ENCODE measurements around the gene CTNNBL1. TPM values are rescaled to one million over a fixed set of nuclear protein-coding genes. Genes with fewer than 3 reads are reported as not detected.

The CTNNBL1 gene
- total RNA-seq, 4 donors from 2014 or later, result 24.2 to 34.9 (median 31.6) TPM

GRCh38 chr20:37725165-37725564, 31.3 kb downstream of the CTNNBL1 start:
- no peak for DNase-seq (ENCODE audit: low spot score)
- no peak for ATAC-seq (ENCODE audit: low FRiP score)
- TF ChIP-seq, protein P1, sequence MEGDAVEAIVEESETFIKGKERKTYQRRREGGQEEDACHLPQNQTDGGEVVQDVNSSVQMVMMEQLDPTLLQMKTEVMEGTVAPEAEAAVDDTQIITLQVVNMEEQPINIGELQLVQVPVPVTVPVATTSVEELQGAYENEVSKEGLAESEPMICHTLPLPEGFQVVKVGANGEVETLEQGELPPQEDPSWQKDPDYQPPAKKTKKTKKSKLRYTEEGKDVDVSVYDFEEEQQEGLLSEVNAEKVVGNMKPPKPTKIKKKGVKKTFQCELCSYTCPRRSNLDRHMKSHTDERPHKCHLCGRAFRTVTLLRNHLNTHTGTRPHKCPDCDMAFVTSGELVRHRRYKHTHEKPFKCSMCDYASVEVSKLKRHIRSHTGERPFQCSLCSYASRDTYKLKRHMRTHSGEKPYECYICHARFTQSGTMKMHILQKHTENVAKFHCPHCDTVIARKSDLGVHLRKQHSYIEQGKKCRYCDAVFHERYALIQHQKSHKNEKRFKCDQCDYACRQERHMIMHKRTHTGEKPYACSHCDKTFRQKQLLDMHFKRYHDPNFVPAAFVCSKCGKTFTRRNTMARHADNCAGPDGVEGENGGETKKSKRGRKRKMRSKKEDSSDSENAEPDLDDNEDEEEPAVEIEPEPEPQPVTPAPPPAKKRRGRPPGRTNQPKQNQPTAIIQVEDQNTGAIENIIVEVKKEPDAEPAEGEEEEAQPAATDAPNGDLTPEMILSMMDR (IDR thresholded peaks at IDR 0.05), result no peak

DNA sequence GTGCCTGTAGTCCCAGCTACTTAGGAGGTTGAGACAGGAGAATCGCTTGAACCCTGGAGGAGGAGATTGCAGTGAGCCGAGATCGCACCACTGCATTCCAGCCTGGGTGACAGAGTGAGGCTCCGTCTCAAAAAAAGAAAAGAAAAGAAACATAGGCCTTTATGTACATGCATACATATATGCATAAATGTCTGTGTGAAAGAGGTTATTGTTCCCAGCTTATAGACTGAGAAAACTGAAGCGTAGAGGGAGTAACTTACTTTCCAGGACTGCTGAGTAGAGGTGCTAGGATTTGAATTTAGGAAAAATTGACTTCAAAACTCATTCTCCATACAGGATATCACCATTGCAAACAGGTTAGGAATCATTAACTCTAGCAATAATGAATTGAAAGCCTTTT, 32.0 kb downstream of the CTNNBL1 start:
- DNase-seq (ENCODE audit: low spot score) (no peak), ATAC-seq (ENCODE audit: low FRiP score) (no peak)

DNA sequence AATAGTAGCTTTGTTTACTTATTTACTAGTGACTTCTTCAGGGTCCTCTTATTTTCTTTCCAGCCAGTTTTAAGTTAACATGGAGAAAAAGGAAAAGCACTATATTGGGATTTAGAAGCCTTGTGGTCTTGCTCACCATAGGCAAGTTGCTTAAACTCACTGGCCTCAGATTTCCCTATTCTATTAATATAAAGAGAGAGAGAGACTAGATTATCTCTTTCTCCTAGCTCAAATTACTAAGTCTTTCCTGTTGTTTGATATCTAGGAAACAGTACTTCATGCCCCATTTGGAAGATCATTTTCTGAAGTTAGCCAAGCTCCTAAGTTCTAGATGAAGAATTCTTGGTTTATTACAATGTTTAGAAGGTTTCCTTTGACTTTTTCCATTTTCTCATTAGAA, 32.5 kb downstream of the CTNNBL1 start:
- no peak for ATAC-seq (ENCODE audit: low FRiP score)
- no peak for DNase-seq (ENCODE audit: low spot score)
- TF ChIP-seq, protein P1 (IDR thresholded peaks at IDR 0.05), result no peak

More for the DNA sequence above, 32.0 kb downstream of the CTNNBL1 start:
- TF ChIP-seq, protein P1 (IDR thresholded peaks at IDR 0.05), result no peak

GRCh38 chr20:37726971-37727956, 33.4 kb downstream of the CTNNBL1 start:
- ATAC-seq (ENCODE audit: low FRiP score) (no peak), DNase-seq (ENCODE audit: low spot score) (no peak)
- TF ChIP-seq, protein P1 (IDR thresholded peaks at IDR 0.05), result no peak

DNA sequence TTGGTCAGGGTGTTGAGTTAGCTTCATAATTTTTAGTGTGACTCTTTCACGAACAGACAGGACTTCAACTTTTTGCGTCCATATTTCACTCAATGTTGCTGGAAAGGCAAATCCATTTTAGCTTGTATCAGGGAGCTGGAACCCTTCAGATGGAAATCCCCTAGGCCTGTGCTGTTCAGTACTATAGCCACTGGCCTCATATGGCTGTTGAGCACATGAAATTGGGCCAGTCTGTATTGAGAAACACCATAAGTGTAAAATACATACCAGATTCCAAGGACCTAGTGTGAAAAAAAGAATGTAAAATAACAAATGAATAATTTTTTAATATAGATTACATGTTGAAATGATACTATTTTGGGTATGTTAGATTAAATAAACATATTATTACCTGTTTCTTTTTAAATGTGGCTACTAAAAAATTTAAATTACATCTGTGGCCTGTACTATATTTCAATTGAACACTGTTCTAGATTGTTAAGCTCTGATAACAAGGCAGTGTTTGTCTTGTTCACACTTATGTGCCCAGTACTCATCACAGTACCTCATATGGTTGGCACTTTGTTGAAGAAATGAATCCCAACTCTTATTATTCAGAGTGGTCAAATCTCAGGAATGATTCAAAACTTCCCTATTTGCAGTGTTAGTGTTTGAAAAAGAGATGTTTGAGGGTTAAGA, 34.3 kb downstream of the CTNNBL1 start:
- DNase-seq (ENCODE audit: low spot score), result no peak
- TF ChIP-seq, protein P1 (IDR thresholded peaks at IDR 0.05), result no peak
- no peak for ATAC-seq (ENCODE audit: low FRiP score)

DNA sequence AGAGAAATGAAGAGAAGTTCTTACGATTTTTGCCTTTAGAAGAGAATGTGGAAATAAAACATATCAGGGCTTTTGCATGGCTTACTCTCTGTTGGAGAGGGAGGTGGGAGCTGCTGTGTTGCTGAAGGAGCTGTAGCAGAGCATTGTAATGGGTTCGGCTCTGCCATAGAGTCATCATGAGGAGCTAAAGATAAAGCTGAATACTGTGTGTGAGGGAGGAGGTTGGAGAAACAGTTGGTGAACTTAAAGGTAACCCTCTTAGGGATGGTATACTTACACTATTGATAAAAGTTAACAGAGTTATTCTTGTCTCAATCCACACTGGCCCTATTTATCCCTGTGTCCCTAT, 34.8 kb downstream of the CTNNBL1 start:
- no peak for ATAC-seq (ENCODE audit: low FRiP score)
- no peak for DNase-seq (ENCODE audit: low spot score)
- TF ChIP-seq, protein P1 (IDR thresholded peaks at IDR 0.05), result no peak
